ENCODE data around the gene SEC14L5.

- TF ChIP-seq, protein P1, sequence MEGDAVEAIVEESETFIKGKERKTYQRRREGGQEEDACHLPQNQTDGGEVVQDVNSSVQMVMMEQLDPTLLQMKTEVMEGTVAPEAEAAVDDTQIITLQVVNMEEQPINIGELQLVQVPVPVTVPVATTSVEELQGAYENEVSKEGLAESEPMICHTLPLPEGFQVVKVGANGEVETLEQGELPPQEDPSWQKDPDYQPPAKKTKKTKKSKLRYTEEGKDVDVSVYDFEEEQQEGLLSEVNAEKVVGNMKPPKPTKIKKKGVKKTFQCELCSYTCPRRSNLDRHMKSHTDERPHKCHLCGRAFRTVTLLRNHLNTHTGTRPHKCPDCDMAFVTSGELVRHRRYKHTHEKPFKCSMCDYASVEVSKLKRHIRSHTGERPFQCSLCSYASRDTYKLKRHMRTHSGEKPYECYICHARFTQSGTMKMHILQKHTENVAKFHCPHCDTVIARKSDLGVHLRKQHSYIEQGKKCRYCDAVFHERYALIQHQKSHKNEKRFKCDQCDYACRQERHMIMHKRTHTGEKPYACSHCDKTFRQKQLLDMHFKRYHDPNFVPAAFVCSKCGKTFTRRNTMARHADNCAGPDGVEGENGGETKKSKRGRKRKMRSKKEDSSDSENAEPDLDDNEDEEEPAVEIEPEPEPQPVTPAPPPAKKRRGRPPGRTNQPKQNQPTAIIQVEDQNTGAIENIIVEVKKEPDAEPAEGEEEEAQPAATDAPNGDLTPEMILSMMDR (IDR thresholded peaks at IDR 0.05 in 2 of 3, conservative IDR thresholded peaks at IDR 0.05 in 1 of 3; ENCODE audit: borderline replicate concordance in 1 of 3, insufficient read depth in 1 of 3, low read depth in 2 of 3, low read length in 2 of 3) = no peak
- no peak for TF ChIP-seq SRF (IDR thresholded peaks at IDR 0.05; ENCODE audit: low read depth)
- TF ChIP-seq POLR2AphosphoS5 (IDR thresholded peaks at IDR 0.05; ENCODE audit: low read depth, low read length) = no peak
- no peak for TF ChIP-seq EZH2 (IDR thresholded peaks at IDR 0.05)
- TF ChIP-seq, protein P2, sequence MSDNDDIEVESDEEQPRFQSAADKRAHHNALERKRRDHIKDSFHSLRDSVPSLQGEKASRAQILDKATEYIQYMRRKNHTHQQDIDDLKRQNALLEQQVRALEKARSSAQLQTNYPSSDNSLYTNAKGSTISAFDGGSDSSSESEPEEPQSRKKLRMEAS (IDR thresholded peaks at IDR 0.05) = no peak
- TF ChIP-seq, protein P3, sequence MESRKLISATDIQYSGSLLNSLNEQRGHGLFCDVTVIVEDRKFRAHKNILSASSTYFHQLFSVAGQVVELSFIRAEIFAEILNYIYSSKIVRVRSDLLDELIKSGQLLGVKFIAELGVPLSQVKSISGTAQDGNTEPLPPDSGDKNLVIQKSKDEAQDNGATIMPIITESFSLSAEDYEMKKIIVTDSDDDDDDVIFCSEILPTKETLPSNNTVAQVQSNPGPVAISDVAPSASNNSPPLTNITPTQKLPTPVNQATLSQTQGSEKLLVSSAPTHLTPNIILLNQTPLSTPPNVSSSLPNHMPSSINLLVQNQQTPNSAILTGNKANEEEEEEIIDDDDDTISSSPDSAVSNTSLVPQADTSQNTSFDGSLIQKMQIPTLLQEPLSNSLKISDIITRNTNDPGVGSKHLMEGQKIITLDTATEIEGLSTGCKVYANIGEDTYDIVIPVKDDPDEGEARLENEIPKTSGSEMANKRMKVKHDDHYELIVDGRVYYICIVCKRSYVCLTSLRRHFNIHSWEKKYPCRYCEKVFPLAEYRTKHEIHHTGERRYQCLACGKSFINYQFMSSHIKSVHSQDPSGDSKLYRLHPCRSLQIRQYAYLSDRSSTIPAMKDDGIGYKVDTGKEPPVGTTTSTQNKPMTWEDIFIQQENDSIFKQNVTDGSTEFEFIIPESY (IDR thresholded peaks at IDR 0.05; ENCODE audit: extremely low read depth, insufficient replicate concordance, low read length) = no peak
- TF ChIP-seq CEBPB (IDR thresholded peaks at IDR 0.05; ENCODE audit: low read depth) = no peak
- TF ChIP-seq YY1 (IDR thresholded peaks at IDR 0.05; ENCODE audit: extremely low read depth, insufficient replicate concordance, low read depth, low read length) = no peak
- TF ChIP-seq, protein P4, sequence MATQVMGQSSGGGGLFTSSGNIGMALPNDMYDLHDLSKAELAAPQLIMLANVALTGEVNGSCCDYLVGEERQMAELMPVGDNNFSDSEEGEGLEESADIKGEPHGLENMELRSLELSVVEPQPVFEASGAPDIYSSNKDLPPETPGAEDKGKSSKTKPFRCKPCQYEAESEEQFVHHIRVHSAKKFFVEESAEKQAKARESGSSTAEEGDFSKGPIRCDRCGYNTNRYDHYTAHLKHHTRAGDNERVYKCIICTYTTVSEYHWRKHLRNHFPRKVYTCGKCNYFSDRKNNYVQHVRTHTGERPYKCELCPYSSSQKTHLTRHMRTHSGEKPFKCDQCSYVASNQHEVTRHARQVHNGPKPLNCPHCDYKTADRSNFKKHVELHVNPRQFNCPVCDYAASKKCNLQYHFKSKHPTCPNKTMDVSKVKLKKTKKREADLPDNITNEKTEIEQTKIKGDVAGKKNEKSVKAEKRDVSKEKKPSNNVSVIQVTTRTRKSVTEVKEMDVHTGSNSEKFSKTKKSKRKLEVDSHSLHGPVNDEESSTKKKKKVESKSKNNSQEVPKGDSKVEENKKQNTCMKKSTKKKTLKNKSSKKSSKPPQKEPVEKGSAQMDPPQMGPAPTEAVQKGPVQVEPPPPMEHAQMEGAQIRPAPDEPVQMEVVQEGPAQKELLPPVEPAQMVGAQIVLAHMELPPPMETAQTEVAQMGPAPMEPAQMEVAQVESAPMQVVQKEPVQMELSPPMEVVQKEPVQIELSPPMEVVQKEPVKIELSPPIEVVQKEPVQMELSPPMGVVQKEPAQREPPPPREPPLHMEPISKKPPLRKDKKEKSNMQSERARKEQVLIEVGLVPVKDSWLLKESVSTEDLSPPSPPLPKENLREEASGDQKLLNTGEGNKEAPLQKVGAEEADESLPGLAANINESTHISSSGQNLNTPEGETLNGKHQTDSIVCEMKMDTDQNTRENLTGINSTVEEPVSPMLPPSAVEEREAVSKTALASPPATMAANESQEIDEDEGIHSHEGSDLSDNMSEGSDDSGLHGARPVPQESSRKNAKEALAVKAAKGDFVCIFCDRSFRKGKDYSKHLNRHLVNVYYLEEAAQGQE (IDR thresholded peaks at IDR 0.05; ENCODE audit: low read depth) = no peak
- TF ChIP-seq EZH2phosphoT487 (IDR thresholded peaks at IDR 0.05; ENCODE audit: borderline replicate concordance) = no peak
These were observed 47.8 kb downstream of the SEC14L5 start for GRCh38 chr16:5005916-5006315.
